Measurements from ENCODE around the gene C1orf21. TPM values are rescaled to one million over a fixed set of nuclear protein-coding genes. Genes with fewer than 3 reads are reported as not detected.

C1orf21 gene
- polyA plus RNA-seq, 3 donors, result 0.23 to 1.1 (median 0.28) TPM

DNA sequence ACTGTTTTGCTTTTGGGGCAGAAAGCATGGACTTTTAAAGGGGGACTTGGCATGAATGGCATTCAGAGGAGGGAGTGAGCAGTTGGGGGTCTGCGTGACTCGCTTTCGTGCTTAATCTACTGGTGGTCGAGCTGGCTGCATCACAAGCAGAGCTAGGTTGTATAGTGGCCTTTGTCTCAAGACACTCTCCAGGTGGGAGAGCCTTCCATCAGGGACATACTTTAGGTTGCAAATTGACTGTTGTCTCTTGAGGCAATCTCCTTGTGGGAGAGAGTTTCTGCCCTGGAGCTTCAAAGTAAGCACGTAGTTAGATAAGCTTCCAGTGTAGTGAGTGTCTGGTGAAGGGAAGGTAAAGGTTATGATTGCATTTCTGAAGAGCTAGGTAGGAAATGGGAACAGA, 93.9 kb downstream of the C1orf21 start:
- Histone ChIP-seq H3K4me1 (ENCODE audit: control insufficient read depth in 1 of 2, insufficient read depth in 2 of 2, low read length in 2 of 2) (peaks cover 6 to 12% of the 10 kb centered on the region in 2 donors), H3K79me2 (ENCODE audit: insufficient read depth, low read length) (no peaks in the 10 kb centered on the region), H4K20me1 (ENCODE audit: insufficient read depth, low read length) (no peaks in the 10 kb centered on the region), H3K4me3 (replicated peaks in 1 of 3; ENCODE audit: low read depth in 2 of 3, low read length in 3 of 3) (no peak overlapping the region), H2AFZ (ENCODE audit: insufficient read depth, low read depth, low read length, poor library complexity, severe bottlenecking) (no peak overlapping the region), H3K9ac (ENCODE audit: insufficient read depth, low read length, poor library complexity, severe bottlenecking) (no peak overlapping the region), H3K27me3 (ENCODE audit: control insufficient read depth in 2 of 2, insufficient read depth in 2 of 2, low read length in 2 of 2) (no peaks in the 10 kb centered on the region), H3K27ac (ENCODE audit: low read depth in 1 of 2, low read length in 2 of 2) (no peak overlapping the region), H3K9me3 (replicated peaks in 1 of 2; ENCODE audit: control insufficient read depth in 1 of 2, insufficient read depth in 1 of 2, low read length in 2 of 2) (peaks cover 0 to 3% of the 10 kb centered on the region in 2 donors), H3K36me3 (replicated peaks in 1 of 2; ENCODE audit: control insufficient read depth in 1 of 2, insufficient read depth in 2 of 2, low read length in 2 of 2) (peaks cover 0 to 4% of the 10 kb centered on the region in 2 donors), H3K4me2 (replicated peaks; ENCODE audit: extremely low read depth, low read length, poor library complexity, severe bottlenecking) (no peak overlapping the region)
- no peak for DNase-seq
- Mint-ChIP-seq H3K27ac (no peak overlapping the region), H3K4me3 (no peak overlapping the region), H3K9me3 (peaks cover 0 to 10% (median 4%) of the 10 kb centered on the region in 7 donors), H3K27me3 (ENCODE audit: low read depth in 3 of 3) (no peaks in the 10 kb centered on the region), H3K4me1 (peaks cover 13% of the 10 kb centered on the region), H3K36me3 (peaks cover 0 to 4% of the 10 kb centered on the region in 2 donors)
- WGBS (ENCODE audit: insufficient coverage), result 100% methylated on average over 4 of the region's 5 CpGs
- no peak for TF ChIP-seq CTCF (IDR thresholded peaks at IDR 0.05)
- intact Hi-C loops (cut with micrococcal nuclease), result no loop called here

DNA sequence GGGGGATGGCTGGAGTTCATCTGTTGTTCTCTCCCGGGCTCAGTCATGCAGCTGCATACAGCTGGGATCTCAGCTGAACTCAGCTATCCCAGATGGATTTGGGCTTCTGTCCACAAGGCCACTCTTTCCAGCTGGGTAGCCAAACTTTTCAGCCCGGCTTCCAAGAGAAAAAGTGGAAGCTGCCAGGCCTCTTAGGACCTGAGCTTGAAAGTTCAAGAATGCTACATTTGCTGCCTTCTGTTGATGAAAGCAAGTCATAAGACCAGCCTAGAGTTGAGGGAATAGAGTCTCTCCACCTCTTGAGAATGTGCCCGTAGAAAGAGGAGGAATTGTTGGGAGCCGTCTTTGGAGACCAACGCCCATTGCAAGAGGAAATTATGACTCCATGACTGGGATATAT, 95.3 kb downstream of the C1orf21 start:
- Histone ChIP-seq H2AFZ (ENCODE audit: insufficient read depth, low read depth, low read length, poor library complexity, severe bottlenecking) (no peak overlapping the region), H3K4me2 (replicated peaks; ENCODE audit: extremely low read depth, low read length, poor library complexity, severe bottlenecking) (no peak overlapping the region), H3K36me3 (replicated peaks in 1 of 2; ENCODE audit: control insufficient read depth in 1 of 2, insufficient read depth in 2 of 2, low read length in 2 of 2) (peaks cover 0 to 4% of the 10 kb centered on the region in 2 donors), H3K4me3 (replicated peaks in 1 of 3; ENCODE audit: low read depth in 2 of 3, low read length in 3 of 3) (no peak overlapping the region), H4K20me1 (ENCODE audit: insufficient read depth, low read length) (no peaks in the 10 kb centered on the region), H3K4me1 (ENCODE audit: control insufficient read depth in 1 of 2, insufficient read depth in 2 of 2, low read length in 2 of 2) (peaks cover 10 to 18% of the 10 kb centered on the region in 2 donors), H3K27ac (ENCODE audit: low read depth in 1 of 2, low read length in 2 of 2) (no peak overlapping the region), H3K27me3 (ENCODE audit: control insufficient read depth in 2 of 2, insufficient read depth in 2 of 2, low read length in 2 of 2) (no peaks in the 10 kb centered on the region), H3K79me2 (ENCODE audit: insufficient read depth, low read length) (no peaks in the 10 kb centered on the region), H3K9ac (ENCODE audit: insufficient read depth, low read length, poor library complexity, severe bottlenecking) (no peak overlapping the region), H3K9me3 (replicated peaks in 1 of 2; ENCODE audit: control insufficient read depth in 1 of 2, insufficient read depth in 1 of 2, low read length in 2 of 2) (no peaks in the 10 kb centered on the region)
- Mint-ChIP-seq H3K4me3 (no peak overlapping the region), H3K27ac (no peak overlapping the region), H3K4me1 (peaks cover 24% of the 10 kb centered on the region), H3K27me3 (ENCODE audit: low read depth in 3 of 3) (no peaks in the 10 kb centered on the region), H3K9me3 (peaks cover 0 to 2% (median 0%) of the 10 kb centered on the region in 7 donors), H3K36me3 (peaks cover 0 to 4% of the 10 kb centered on the region in 2 donors)
- TF ChIP-seq CTCF (IDR thresholded peaks at IDR 0.05), result no peak
- intact Hi-C loops (cut with micrococcal nuclease), result no loop called here
- no peak for DNase-seq
- 86% methylated on average over 4 of the region's 5 CpGs for WGBS (ENCODE audit: insufficient coverage)
